ENCODE data around the gene PLA2G2C. TPM values are rescaled to one million over a fixed set of nuclear protein-coding genes. Genes with fewer than 3 reads are reported as not detected.

Gene PLA2G2C
- total RNA-seq, 3 donors from 2014 or later (not counting 1 experiment from before 2014, with no cell fraction given), result not detected

DNA sequence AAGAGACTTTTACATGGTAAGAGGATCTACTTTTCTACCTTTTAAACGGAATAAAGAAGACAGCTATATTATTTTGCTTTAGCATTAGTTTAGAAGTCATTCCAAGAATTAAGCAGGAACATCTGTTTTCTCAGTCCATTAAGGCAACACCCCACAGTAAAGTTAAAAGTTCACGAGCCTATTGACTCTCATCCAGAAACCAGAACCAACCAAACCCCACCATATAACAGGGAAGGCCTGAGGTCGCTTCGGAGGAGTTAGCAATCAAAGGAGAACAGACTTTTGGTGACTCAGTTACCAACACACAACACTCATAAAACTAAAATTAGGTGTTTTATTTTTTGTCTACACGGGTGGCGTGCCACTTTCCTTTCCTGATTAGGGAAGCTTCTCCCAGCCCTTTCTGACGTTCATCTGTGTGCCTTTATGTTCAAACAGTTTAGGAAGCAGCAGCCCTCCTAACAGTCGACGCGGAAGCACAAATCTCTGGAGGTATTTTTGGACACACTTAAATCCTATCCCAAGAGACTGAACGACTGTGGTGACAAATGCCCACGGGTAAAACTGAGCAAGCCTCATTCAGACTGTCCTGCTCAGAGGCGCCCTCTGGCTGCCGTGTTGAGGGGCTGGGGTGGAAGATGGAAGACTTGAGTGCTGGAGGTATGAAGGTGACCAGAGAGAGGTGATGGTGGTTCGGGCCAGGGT is 8.6 kb upstream of the PLA2G2C start:
- H3K4me3 ChIP-seq (ENCODE audit: low read length), result no peak overlapping the region
- peak; percentile 68 to 85 (median 81) for ATAC-seq
- intact Hi-C loops (cut with micrococcal nuclease), result loop anchor here (1.0 to 2.0 kb wide), 3 partner anchors 94 to 277 kb away; no protein-coding TSS in a partner anchor
- peak; percentile 61 to 82 for DNase-seq
- H3K27ac ChIP-seq (ENCODE audit: low read length), result no peak overlapping the region
- no peaks in the 10 kb centered on the region for H3K36me3 ChIP-seq (ENCODE audit: control insufficient read depth, insufficient read depth, low read length)
- H3K4me1 ChIP-seq (ENCODE audit: control insufficient read depth, insufficient read depth, low read length), result peaks cover 6% of the 10 kb centered on the region
- H3K4me1 Mint-ChIP-seq, result no peaks in the 10 kb centered on the region
- no peaks in the 10 kb centered on the region for H3K9me3 ChIP-seq (ENCODE audit: control insufficient read depth, insufficient read depth, low read length)
- H3K36me3 Mint-ChIP-seq, result no peaks in the 10 kb centered on the region
- H3K9me3 Mint-ChIP-seq, result no peaks in the 10 kb centered on the region
- H3K4me3 Mint-ChIP-seq, result no peak overlapping the region
- H3K27me3 ChIP-seq (ENCODE audit: control insufficient read depth, insufficient read depth, low read length), result no peaks in the 10 kb centered on the region
- no peak overlapping the region for H3K27ac Mint-ChIP-seq
- WGBS (ENCODE audit: insufficient coverage), result 41% methylated on average over 15 of the region's 15 CpGs
- peaks cover 2 to 8% of the 10 kb centered on the region in 2 donors for H3K27me3 Mint-ChIP-seq (ENCODE audit: low read depth in 2 of 2)
- TF ChIP-seq, protein P1, sequence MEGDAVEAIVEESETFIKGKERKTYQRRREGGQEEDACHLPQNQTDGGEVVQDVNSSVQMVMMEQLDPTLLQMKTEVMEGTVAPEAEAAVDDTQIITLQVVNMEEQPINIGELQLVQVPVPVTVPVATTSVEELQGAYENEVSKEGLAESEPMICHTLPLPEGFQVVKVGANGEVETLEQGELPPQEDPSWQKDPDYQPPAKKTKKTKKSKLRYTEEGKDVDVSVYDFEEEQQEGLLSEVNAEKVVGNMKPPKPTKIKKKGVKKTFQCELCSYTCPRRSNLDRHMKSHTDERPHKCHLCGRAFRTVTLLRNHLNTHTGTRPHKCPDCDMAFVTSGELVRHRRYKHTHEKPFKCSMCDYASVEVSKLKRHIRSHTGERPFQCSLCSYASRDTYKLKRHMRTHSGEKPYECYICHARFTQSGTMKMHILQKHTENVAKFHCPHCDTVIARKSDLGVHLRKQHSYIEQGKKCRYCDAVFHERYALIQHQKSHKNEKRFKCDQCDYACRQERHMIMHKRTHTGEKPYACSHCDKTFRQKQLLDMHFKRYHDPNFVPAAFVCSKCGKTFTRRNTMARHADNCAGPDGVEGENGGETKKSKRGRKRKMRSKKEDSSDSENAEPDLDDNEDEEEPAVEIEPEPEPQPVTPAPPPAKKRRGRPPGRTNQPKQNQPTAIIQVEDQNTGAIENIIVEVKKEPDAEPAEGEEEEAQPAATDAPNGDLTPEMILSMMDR (IDR thresholded peaks at IDR 0.05), result peak; percentile 82

DNA sequence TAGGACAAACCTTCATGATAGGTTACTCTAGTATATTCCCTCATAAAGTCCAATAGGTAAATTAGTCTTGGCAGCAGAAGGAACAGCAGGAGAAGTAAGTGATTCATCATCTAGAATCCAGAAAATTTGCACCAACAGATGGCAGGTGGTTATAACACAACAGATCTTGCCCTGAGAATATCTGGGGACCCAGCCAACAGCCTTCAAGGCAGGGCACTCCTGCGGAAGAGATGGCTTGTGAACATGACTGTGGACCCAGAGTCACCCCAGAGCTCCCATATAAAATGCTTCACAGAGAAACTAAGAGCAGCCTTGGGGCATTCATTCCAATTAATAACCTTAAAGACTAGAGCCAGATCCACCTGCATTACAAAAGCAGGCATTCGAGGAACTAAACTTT is 7.9 kb upstream of the PLA2G2C start:
- DNase-seq (no peak), ATAC-seq (no peak)
- Mint-ChIP-seq H3K27ac (no peak overlapping the region), H3K4me3 (no peak overlapping the region), H3K27me3 (ENCODE audit: low read depth in 2 of 2) (peaks cover 3 to 12% of the 10 kb centered on the region in 2 donors), H3K36me3 (no peaks in the 10 kb centered on the region), H3K4me1 (peaks cover 0 to 3% of the 10 kb centered on the region in 2 donors), H3K9me3 (no peaks in the 10 kb centered on the region)
- 91% methylated on average over 2 of the region's 2 CpGs for WGBS (ENCODE audit: insufficient coverage)
- H3K4me1 ChIP-seq (ENCODE audit: control insufficient read depth, insufficient read depth, low read length), result peaks cover 7% of the 10 kb centered on the region
- no peaks in the 10 kb centered on the region for H3K27me3 ChIP-seq (ENCODE audit: control insufficient read depth, insufficient read depth, low read length)
- no peaks in the 10 kb centered on the region for H3K36me3 ChIP-seq (ENCODE audit: control insufficient read depth, insufficient read depth, low read length)
- no peaks in the 10 kb centered on the region for H3K9me3 ChIP-seq (ENCODE audit: control insufficient read depth, insufficient read depth, low read length)
- intact Hi-C loops (cut with micrococcal nuclease), result loop anchor here (2.0 kb wide), 1 partner anchor 93 kb away; no protein-coding TSS in a partner anchor
- H3K4me3 ChIP-seq (ENCODE audit: low read length), result no peak overlapping the region
- no peak overlapping the region for H3K27ac ChIP-seq (ENCODE audit: low read length)
- TF ChIP-seq, protein P1 (IDR thresholded peaks at IDR 0.05), result no peak

DNA sequence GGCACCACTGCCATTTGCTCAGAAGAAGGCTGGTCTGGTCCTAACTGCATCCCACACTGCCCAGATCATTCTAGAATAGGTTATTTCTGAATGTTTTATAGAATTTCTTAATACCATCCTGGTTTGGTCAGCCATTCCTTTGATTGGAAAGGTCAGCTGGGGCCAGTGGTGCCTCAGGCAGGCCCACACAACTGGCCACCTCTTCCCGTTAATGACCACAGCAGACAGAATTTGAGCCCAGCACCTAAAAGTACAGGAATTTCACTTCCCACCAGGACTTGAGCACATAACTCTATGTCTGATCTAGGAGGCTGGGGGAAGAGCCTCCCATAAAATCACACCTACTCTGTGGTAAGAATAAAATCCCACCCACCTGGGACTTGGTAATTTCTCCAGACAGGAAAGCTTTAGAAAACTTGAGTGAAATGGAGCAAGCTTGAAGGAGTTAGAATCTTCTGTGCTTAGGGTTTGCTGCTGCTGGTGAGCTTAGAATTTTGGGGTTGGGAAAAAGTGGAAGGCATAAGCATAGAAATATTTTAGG is 6.6 kb upstream of the PLA2G2C start:
- TF ChIP-seq, protein P1 (IDR thresholded peaks at IDR 0.05), result no peak
- intact Hi-C loops (cut with micrococcal nuclease), result no loop called here
- ATAC-seq, result no peak

More for the DNA sequence above, 6.6 kb upstream of the PLA2G2C start:
- H3K9me3 Mint-ChIP-seq, result no peaks in the 10 kb centered on the region
- Histone ChIP-seq H3K4me3 (ENCODE audit: low read length) (no peak overlapping the region), H3K36me3 (ENCODE audit: control insufficient read depth, insufficient read depth, low read length) (no peaks in the 10 kb centered on the region), H3K4me1 (ENCODE audit: control insufficient read depth, insufficient read depth, low read length) (peaks cover 18% of the 10 kb centered on the region), H3K27ac (ENCODE audit: low read length) (no peak overlapping the region), H3K9me3 (ENCODE audit: control insufficient read depth, insufficient read depth, low read length) (no peaks in the 10 kb centered on the region), H3K27me3 (ENCODE audit: control insufficient read depth, insufficient read depth, low read length) (no peaks in the 10 kb centered on the region)
- 100% methylated on average over 1 of the region's 1 CpG for WGBS (ENCODE audit: insufficient coverage)
- DNase-seq, result no peak
- peaks cover 11 to 14% of the 10 kb centered on the region in 2 donors for H3K4me1 Mint-ChIP-seq
- no peak overlapping the region for H3K27ac Mint-ChIP-seq
- H3K4me3 Mint-ChIP-seq, result no peak overlapping the region
- no peaks in the 10 kb centered on the region for H3K36me3 Mint-ChIP-seq
- peaks cover 9 to 15% of the 10 kb centered on the region in 2 donors for H3K27me3 Mint-ChIP-seq (ENCODE audit: low read depth in 2 of 2)

Measured in natural killer cell (primary cell).